DMS 273 treated with DMSO at 0.1 percent for 48 hours (cell line): Measurements from ENCODE around the gene COL23A1.

Source experiments
- DNase-seq: peaks from one replicate; lab custom pipeline; 2025; lab: John Stamatoyannopoulos, UW

The COL23A1 gene

DNA sequence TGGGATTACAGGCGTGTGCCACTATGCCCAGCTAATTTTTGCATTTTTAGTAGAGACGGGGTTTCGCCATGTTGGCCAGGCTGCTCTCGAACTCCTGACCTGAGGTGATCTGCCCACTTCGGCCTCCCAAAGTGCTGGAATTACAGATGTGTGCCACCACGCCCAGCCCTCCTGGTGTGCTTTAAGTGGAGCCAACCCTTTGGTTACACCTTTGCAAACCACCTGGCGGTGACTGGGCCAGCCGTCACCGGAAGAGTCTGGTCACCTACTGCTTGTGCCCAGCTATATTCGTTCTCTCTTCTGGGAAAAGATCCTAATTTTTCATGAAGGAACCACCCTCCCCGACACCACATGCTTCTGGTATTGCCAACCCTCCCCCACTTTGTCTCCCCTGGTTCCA is 35.9 kb downstream of the COL23A1 start:
- DNase-seq = no peak

DNA sequence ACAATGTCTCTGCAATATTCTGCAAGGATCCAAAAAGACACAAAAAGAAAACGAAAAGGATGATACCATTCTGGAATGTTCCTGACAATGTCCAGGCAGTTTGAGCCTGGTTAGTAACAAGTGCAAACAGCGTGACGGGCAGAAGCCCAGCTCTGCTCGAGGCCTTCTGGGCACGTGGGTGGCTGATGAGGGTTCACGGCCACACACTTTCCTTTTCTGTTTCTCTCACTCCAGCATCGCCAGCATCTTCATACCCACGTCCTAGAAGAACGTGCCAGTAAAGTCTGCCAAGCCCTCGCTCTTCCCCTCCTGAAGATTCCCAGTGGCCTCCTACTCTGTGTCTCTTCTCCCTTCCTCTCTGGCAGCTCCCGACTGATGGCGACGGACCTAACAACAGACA is 36.7 kb downstream of the COL23A1 start:
- no peak for DNase-seq

DNA sequence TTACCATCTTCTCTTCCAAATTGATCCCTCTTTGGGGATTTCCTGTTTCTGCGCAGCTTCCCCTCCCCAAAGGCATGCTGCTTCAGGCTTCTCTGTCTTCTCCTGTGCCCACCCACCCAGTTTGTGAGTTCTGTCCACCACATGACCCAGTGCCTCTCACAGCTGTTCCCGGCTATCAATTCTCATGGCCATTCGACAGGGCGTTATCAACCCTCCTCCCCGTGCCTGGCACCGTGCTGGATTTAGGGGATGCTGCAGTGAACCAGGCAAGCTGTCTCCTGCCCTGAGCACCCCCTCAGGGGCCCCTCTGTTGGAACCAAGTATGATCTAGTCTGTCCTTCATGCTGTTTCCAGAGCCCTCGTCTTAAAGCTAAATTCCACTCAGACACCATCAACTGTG is 38.7 kb downstream of the COL23A1 start:
- DNase-seq = no peak

DNA sequence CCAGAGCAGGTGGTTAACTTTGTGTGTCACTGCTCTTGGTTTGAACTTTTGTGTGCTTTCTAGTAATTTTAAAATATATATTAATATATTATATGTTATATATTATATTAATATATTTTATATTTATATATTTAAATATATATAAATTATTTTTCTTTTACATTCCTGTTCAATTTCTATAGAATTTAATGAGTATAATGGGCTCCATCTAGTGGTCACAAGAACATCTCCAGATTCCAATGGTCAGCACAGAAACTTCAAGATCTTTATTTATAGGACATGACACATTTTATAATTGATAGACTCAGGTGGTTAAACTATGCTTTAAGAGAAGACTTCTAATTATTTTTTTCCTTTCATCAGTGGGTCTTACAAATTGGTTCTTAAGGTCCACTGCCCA is 39.1 kb downstream of the COL23A1 start:
- DNase-seq = peak; percentile 5

DNA sequence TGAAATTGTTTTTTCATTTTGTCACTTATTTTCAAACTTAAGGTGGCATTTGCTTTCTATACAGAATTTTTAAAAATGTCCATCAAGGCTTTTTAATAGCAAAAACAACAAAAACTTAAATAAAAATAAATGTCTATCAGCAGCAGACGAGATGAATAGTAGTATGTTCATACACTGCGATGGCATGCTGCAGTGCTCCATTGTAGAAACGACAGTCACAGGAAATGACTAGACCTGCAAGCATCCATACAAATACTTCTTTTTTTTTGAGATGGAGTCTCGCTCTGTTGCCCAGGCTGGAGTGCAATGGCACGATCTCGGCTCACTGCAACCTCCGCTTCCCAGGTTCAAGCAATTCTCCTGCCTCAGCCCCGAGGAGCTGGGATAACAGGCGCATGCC is 41.4 kb downstream of the COL23A1 start:
- DNase-seq = no peak

DNA sequence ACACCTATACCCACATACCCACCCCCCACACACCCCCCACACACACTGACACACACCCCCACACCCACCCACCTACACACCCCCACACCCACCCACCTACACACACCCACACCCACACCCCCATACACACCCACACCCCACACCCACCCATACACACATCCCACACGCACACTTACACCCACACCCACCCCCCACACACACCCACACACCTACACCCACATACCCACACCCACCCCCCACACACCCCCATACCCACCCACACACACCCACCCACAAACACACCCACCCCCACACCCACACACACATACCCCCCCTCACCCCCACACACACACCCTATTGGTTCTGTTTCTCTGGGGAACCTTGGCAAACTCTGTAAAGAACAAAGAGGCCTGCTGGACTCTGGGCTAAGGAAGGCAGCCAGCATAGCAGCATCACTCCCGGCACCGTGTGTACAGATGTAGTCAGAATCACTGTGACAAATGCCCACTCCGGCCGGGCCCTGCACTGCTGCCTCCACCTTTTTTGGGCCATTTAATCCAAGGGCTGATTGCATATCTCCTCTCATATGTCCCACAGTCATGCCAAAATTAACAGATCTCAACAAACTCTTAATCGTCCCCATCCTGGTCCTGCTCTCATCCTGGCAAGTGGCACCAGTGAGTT is 42.3 kb downstream of the COL23A1 start:
- no peak for DNase-seq

DNA sequence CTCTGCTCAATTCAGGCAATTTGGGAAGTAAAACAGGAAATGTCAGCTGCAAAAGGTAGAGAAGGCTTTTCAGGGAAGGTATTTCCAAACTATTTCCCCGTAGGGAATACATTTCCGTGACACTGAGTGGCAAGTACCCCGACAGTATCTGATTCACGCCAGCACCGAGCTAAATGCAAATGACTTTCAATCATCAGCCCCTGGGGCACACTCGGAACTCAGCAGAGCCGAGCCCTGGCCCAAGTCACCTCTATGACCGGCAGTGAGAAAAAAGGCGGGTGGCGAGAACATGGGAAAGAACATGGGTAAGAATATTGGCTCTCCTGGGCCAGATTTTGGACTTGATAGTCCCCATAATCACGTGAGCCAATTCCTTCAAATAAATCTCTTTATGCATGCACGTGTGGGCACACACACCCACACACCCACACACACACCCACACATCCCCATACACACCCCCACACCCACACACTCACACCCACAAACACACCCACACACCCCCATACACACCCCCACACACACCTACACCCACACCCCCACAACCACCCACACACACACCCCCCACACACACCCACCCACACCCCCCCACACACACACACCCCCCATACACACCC is 43.0 kb downstream of the COL23A1 start:
- DNase-seq = no peak

DNA sequence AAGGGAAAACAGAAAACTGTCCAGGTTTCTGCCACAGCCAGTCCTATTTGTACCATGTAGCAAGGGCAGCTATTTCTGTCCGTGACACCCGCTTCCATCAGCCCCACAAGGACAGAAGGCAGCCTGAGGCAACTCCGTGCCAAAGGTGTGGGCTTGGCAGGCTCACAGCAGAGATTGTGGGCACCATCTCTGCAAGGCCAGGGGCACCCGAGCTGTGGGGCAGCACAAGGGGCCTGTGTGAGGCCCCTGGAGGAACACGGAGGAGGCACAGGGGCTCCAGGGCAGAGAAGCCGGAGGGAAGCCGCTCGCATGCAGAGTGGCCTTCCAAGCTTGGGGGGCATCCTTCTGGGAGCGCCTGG is 43.5 kb downstream of the COL23A1 start:
- no peak for DNase-seq

DNA sequence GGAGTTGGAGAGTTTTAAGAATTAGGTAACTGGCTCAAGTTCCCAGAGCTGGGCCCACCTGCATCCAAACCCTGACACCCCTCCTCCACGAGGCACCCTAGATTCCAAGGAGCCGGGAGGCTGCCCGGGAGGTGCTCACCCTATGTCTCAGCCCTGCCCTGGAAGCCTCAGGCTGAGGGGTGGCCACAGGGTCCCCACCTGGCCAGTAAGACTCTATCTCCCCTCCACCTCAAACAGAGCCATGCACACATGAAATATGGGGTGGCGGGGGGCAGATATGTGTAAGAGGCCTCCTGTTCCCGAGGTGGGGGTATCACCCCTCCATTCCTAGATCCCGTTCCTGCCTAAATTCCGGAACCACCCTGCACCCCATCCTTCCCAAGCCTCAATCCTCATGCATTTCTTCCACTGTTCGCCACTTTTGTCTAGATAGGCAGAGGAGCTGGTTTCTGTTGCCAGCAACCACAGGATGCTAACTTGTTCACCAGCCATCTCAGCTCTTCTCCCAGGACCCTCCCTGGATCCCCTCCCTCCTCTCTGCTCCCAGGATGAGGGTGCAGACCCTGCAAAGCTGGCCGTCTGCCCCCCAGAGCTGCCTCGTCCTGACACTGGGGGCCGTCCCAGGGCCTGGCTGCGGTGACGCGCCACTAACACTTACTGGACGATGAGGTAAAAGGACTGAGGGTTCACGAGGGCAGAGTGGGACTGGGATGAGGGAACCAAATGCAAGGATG is 44.1 kb downstream of the COL23A1 start:
- DNase-seq = no peak

DNA sequence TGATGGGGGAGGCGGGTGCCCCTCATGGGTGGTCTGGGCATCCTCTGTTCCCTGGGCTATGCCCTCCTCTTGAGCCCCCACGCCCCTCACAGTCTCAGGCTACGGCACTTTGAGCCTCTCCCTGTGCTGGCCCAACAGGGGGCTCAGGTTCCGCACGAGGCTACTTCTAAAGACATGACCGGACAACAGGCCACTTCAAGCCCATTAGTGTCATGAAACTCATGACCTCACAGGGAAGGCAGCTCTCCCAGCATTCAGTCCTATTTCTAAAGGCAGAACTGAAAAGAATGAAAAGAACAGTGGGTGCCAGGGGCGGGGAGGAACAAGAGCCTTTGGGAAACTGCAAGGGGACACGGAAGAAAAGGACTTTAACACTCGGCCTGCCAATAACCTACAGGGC is 45.0 kb downstream of the COL23A1 start:
- no peak for DNase-seq

DNA sequence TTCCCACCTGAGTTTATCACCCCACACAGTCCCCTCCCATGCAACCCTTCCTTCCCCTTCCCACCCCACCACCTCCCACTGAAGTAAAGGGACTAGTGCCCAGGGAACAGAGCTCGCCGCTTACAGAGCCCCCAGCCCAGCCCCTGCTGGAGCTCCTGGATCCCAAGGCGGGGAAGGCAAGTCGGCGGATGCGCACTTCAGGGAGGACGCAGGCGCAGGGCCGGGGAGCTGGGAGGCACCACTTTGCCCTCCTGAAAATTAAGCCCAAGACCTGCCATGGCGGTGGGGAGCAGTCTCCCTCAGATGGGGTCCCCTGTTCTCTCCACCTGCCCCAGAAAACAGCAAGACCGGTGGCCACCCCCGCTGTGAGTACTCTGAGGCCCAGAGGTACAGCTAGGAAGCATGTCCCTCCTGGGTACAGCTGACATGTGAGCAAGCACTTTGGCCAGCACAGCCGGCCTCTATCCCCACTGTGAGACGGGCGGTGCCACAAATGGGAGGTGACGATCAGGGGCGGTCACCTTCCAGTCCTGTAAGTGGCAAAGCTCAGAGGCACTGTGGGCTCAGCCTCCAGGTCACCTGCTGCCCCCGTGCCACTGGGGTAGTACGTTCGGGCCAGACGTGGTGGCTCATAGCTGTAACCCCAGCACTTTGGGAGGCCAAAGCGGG is 45.9 kb downstream of the COL23A1 start:
- DNase-seq = no peak

DNA sequence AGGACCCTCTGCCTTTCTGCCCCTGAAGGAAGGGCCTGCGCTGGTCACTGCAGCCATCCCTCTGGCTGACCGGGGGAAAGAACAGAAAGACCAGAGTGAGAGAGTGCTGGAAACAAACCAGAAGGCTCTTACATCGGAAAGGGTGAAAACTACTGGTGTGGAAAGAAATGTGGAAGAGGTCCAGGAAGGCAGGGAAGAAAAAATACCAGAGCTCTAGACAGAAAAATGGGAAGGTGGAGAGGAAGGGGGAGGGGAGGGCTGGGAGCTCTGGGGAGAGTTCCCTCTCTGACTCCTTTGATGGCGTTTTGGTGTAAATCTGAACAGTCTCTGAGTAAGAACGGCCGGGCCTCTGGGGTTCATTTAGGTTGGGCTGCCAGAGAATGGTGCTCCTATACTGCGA is 47.7 kb downstream of the COL23A1 start:
- no peak for DNase-seq

DNA sequence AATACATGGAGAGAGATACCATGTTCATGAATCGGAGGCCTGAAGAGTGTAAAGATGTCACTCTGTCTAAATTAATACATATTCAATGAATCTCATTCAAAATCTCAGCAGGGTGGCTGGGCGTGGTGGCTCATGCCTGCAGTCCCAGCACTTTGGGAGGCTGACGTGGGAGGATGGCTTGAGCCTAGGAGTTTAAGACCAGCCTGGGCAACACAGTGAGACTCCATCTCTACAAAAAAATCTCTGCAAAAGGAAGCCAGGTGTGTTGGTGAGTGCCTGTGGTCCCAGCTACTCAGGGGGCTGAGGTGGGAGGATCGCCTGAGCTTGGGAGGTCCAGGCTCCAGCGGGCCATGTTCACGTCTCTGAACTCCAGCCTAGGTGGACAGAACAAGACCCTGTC is 49.7 kb downstream of the COL23A1 start:
- DNase-seq = no peak

DNA sequence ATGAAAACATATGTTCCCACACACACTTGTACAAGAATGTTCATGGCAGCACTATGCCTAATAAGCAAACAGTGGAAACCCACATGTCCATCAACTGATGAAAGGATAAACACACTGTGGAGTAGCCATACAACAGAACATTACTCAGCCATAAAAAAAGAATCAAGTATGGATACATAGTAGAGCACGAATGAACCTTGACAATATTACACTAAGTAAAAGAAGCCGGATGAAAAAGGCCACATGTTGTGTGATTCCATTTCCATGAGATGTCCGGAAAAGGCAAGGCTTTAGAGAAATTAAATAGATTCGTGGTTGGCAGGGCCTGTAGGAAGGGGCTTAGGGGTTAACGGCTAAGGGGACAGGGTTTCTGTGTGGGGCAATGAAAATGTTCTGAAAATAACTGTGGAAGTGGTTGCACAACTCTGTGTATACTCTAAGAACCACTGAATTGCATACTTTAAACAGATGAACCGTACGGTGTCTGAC is 51.4 kb downstream of the COL23A1 start:
- no peak for DNase-seq

DNA sequence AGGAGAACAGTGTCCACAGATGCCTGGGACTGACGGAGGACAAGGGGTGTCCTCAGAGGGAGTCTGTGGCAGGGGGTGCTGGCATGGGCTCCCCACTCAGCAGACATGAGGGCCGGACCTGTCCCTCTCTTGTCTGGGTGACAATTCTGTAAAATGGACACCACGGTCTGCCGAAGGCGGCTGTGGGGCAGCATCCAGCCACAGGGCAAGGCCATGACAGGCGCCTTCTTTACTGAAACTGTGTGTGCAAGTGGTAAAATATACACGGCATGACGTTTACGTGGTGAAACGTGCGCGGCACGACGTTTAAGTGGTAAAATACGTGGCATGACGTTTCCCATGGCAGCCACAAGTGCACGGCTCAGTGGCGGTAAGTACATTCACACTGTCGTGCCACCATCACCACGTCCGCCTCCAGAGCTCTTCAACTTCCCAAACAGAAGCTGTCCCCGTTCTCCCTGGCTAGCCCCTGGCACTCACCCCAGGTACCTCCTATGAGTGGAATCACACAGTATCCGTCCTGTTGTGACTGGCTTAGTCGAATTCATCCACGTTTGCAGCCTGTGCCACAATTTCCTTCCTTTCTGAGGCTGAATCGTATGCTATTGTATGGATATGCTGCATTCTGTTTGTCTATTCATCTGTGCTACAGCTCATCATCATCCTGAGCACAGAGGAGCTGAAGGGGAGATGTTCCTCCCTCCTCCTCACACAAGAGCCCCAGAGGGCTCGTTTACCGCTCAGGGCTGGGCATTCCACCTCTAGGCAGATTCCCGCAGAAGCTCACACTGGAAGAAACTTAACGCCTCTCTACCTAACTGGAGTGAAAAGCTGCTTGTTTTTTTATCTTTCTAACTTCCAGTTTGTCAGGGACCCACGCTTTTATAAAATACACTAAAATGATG is 52.5 kb downstream of the COL23A1 start:
- no peak for DNase-seq

DNA sequence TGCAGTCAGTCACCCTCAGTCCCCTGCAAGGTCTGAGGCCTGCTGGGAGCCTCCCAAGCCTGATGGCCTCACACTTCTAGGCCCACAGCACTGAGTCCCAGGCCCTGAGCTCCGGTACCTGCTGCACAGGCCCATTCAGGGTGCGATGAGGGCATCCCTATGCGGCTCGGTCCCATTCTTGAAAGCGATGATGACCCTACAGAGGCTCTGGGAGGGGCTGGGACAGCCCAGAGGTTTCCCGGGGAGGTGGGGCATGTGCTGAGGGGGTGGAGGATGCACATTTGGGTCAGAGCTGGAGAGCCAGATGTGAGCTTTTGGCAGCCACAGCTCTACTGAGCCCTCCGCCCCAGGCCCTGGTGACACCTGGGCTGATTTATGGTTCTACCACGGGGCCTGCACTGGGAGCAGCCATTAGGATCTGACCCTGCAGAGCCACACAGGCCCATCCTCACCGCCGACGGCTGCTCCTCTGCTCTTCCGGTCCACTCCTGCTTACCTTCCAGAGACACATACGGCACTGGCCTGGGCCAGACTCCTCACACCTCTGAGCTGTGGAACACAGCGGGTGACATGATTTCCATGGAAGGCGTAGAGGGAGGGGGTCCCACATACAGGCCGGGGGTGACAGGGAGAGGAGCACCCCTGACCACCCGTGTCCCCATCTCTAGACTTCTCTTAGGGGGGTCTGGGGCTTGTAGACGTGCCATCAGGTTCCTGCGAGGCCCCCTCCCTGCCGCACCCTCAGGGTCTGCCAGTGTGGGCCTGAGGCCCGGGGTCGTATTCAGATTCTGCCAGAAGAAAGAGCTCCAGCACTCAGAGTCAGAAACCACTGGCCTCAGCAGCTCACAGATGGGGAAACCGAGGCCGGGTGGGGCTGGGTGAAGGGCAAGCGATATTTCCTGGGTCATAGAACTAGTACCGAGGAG is 53.4 kb downstream of the COL23A1 start:
- no peak for DNase-seq

DNA sequence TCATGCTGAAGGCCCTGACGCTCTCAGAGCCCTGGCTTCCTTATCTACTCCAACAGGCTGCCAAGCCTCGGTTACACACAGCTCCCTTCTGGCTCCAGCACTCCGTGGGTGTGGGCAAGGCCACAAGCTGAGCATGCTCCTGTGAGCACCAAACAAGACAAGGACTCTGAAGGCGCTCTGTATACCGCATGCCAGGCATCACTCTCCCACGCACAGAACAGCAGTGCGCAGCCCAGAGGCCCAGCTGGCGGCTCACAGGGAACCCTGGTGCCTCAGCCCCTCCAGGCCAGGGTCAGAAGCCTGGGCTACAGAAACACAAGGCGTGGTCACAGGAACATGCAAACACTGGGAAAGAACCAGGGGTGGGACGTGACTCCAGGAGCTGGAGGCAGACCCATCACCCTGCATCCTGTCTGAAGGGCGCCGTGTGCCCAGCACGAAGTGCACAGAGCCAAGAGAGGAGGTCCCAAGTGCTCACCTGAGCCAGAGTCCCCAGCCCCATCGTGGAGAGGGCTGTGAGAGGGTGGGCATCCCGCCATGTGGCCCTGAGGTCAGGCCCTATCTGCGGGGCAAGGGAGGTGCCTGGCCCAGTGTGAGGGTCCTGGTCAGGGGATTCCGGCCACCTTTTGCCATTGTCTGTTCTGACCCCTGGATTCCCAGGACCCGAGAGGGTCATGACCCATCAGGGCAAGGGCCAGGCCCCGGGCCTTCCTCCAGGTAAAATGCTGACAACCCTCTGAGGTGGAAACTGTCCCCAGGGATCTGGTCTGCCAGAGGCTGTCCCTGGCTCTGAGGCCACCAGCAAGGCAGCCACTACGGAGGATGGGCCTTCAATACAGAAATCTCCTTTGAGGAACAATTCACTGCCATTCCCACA is 54.7 kb downstream of the COL23A1 start:
- DNase-seq = no peak

DNA sequence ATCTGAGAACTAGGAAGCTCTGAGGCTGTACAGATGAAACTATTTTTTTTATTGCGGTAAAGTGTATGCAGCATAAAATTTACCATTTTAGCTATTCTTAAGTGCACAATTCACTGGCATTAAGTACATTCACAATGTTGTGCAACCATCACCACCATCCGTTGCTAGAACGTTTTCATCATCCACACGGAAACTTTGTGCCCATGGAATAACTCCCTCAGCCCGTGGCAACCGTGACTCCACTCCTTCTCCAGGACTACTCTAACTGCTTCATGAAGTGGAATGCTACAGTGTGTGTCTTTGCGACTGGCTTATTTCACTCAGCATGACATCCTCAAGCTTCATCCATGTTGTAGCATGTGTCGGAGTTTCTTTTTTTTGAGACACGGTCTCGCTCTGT is 57.1 kb downstream of the COL23A1 start:
- no peak for DNase-seq

DNA sequence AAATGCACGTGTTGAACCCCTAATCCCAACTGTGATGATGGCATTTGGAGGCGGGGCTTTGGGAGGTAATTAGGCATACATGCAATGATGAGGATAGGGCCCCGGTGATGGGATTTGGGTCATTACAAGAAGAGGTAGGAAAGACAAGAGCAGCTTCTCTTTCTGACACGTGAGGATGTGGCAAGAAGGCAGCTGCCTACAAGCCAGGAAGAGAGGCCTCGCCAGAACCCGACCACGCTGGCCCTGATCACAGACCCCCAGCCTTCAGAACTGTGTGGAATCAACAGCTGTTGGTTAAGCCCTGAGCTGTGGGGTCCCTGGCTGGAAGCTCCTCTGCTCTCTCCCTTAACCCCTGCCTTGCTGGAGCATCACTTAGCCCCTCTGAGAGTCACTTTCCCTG is 57.5 kb downstream of the COL23A1 start:
- DNase-seq = no peak

DNA sequence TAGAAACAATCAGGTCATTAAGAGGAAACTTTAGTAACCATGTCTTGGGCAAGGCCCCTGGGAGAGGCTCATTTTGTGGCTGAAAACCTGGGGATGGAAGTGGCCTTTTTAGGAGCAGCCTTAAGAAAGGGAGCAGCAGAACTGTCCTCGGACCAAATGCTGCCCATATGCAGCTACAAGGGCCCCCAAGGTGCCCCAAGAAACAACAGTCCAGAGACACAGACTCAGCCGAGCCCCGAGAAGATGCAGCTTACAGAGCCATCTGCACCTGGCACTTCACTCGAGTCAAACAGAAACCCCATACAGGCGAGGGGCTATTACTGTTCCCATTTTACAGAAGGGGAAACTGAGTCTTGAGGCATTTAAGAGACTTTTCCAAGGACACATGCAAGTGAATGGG is 58.0 kb downstream of the COL23A1 start:
- DNase-seq = no peak
